Lung microvascular endothelial cell (primary cell): ENCODE results near the gene FAM83E. TPM values are rescaled to one million over a fixed set of nuclear protein-coding genes. Genes with fewer than 3 reads are reported as not detected.
A peak's percentile ranks its signal among the peaks of the same experiment; 100 is the strongest.
"Not testable (repeated sequence)": the region's sequence is repeated elsewhere in the genome, so short reads cannot be mapped to it uniquely, and the experiment has no call there.

Source experiments
- DNase-seq, 2 donors: peaks; one replicate each; pipeline versions ENCODE4 v3.0.0 to v3.0.0-alpha.2; 2010; ENCODE audit warnings: low read depth in 2 of 2
- total RNA-seq: library from RNA; depleted of rRNA; stranded (reverse); fragments of >200 nt; gene quantifications from 2 replicates; pipeline ENCODE4 v1.2.1, GENCODE V29; 2014

The FAM83E gene
- total RNA-seq: 0.40 and 0.65 TPM in 2 replicates

DNA sequence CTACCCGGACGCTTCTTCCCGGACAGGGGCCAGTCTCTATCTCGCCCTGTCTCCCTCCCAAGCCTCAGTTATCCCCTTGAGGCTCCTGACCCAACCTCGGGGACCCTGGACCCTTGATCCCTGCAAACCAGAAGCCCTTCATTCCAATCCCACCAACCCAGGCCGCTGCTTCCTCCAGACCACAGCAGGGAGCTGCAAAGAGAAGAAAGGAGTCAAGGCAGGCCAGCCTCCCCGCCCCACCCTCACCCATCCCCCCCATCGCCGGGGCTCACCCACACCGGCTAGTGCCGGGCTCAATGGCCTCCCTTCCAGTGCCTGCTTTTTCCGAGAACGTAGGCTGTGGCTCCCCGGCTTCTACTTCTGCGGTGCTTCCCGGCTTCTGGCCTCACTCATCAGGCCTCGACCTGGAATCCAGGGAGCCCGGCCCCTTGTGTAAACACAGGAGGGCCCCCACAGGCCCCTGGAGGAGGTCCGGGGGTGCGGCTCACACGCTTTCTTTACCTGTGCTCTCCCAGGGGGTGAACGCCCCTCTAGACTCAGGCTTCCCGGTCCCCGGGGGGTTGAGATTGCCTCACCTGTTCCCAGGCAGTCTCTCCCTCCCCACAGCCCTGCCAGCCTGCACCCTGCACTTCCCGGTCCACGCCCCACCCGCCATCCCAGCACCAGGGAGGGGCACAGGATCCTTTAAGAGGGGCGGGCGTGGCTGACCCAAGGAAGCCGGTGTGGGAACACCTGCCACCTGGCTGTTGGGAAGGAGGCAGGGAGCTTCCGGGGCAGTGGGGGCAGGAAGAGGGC is at the start of gene FAM83E:
Gene FAM83E (minus strand): TSS at position 641 of the 795 bp plus-strand sequence. CDS start 1,704 bp downstream, outside the sequence.
- DNase-seq: no peak

DNA sequence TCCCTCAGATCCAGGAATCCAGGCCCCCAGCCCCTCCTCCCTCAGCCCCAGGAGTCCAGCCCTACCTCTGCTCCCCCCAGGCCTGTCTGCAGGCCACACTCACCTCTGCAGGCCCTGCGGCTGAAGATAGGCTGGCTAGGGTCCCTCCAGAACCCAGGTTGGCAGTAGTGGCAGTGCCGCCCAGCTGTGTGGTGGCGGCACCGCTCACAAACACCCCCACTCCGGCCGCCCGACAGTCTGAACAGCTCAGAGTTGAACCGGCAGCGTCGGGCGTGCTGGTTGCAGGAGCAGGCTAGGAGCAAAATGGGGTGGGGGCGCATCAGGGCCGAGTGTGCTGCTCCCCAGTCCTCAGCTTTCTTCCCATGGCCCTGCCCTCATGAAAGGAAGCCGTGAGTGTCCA is 49.6 kb upstream of the FAM83E start:
- no peak for DNase-seq

DNA sequence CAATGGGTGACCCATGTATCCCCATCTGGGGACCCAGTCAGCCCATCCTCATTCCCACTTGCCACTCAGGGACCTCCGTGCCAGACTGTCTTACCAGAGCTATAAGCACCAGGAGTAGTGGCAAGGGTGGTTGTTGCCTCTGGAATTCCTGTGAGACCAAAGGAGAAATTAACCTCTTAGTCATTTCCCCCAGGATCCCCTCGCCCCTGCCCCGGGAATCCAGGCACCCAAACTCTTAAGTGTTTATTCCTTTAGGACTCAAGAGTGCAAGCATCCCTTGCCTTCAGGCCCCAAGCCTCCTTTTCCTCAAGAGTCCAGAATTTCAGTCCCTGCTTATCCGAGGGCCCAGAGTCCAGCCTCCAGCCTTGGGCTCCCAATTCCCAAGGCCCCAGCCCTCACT is 48.8 kb upstream of the FAM83E start:
- no peak for DNase-seq

DNA sequence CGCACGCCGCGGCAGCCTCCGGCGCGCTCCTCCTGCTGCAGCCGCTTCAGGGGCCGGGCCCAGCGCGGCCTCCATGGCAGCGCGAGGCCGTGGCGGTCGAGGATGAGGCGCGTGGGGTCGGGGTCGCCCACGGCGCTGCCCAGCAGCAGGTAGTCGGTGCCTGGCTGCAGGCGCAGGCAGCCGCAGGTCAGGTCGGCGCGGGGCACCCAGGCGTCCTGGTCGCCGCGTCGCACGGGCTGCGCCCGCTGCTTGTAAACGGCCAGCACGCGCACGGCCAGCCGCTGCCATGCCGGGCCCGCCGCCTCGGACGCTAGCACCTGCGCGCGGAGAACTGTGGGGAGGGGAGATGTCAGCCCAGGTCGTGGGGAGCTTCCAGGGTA is 46.8 kb upstream of the FAM83E start:
- DNase-seq: no peak

DNA sequence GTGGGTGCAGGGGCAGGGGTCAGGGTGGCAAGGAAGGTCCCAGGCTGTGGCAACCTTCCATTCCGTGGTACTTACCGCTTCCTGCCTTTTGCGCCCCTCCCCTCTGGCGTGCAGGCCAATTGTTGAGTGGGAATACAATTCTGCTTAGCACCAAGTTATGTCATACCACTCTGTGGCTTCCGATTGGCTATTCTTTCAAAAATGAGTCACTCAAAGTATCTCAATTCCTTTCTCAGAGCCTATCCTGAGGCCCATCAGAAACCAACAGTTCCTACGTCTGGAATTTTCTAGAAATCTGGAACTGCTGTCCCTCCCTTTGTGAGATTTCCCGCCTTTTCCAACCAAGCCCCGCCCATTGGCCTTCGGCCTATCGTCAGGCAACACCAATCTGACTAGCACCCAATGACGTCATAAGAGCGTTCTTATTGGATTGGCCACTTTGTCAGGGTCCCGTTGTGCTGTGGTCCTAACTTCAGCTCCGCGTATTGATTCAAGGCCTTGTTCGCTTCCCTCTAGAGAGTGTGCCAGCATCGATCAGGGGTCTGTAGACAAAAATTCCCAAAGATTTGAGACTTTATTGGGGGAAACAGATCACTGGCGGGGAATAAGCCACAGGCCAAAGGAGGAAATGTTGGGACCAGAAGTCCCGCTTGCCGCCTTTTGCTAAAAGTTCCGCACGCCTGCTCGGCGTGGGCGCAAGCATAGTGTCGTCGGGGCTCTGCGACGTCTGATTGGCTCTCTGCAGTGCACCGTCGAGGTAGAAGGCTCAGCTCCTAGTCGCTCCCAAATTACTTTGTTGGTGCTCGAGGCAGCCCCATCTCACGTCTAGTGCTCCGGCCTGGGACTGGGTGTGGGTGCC is 46.2 kb upstream of the FAM83E start:
- DNase-seq: peak; percentile 89 to 94

DNA sequence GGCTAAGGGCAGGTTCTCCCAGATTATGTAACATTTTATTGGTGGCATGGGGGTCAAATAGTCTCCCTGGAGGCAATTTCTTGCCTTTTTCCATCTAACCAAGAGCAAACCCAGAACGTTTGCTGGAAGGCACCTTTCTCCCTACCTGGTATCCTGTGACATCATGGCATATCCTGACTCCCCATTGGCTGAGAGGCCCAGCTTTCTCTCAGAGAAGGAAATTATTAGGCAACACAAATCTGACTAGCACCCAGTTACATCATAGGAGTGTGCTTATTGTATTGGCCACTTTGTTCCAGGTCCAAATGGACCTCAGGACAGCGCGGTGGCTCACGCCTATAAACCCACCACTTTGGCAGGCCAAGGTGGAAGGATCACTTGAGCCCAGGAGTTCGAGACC is 44.9 kb upstream of the FAM83E start:
- no peak for DNase-seq

DNA sequence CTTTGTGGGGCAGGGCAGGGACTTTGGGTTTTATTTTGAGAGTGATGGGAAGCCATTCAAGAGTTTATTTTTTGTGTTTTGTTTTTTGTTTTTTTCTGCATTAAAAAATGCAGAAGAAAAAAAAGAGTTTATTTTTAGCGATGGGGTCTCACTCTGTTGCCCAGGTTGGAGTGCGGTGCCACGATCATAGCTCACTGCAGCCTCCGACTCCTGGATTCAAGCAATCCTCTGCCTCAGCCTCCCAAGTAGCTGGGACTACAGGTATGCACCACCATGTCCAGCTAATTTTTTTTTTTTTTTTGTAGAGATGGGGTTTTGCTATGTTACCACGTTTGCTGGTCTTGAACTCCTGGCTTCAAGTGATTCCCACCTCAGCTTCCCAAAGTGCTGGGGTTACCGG is 43.6 kb upstream of the FAM83E start:
- no peak for DNase-seq

DNA sequence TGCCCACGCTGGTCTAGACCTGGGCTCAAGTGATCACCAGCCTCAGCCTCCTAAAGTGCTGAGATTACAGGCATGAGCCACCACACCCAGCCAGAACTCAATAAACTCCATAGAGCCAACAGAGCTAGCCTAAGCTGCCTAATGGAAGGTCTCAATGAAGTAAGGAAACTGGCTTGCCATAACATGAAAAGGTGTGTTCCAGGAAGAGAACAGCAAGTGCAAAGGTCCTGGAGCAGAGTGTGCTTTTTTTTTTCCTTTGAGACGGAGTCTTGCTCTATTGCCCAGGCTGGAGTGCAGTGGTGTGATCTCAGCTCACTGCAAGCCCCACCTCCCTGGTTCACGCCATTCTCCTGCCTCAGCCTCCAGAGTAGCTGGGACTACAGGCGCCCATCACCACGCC is 43.0 kb upstream of the FAM83E start:
- not testable (repeated sequence) for DNase-seq

DNA sequence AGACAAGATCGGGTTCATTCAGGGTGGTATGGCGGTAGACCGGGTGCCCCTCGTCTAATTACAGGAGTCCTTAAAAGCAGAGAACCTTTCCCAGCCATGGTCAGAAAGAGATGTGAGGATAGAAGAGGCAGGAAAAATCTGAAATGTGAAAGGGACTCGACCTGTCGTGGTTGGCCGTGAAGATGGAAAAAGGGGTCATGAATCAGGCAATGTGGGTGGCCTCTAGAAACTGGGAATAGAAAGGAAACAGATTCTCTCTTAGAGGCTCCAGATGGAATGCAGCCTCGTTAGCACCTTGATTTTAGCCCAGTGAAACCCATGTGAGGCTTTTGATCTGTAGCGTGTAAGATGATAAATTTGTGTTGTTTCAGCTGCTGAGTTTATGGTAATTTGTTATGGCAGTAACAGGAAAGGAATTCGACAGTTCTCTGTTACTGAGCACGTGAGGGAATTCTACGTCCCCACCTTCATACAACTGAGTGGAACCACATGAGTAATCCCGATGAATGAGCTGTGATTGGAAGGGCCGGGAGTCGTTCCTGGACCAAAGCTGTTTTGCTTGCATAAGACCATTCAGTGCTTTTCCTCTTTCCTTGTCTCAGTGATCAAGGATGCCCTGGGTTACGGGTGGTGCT is 42.1 kb upstream of the FAM83E start:
- peak; percentile 59 to 71 for DNase-seq

DNA sequence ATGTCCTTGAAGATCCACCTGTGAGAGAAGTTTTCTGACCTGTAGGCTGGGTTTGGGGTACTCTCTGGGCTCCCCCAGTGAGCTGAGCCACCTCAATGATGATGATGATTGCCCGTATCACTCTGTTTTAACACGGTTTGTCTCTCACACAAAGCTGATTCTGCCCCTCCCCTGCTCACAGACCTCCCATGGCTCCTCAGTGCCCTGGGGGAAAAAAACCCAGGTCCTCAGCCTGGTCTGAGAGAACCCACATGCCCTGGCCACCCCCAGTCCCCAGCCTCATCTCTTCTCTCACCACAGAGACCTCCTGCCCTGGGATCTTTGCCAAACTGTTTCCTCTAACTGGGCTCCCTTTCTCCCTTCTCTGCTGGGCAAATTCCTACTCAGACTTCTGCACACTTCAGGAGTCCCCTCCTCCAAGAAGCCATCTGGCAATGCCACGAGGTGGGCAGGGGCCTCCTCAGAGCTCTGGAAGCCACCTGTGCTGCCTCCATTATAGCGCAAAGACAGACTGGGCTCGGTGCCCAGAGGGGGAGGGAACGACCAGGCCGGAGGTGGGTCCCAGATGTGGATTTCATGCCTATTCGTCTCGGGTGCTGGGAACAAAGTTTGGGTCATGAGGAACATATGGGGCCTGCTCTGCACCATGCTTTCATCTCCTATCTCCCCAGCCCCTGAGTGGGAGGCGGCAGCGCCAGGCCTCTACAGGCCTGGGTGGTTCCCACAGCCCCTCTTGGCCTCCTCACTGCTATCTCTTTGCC is 39.6 kb upstream of the FAM83E start:
- no peak for DNase-seq

DNA sequence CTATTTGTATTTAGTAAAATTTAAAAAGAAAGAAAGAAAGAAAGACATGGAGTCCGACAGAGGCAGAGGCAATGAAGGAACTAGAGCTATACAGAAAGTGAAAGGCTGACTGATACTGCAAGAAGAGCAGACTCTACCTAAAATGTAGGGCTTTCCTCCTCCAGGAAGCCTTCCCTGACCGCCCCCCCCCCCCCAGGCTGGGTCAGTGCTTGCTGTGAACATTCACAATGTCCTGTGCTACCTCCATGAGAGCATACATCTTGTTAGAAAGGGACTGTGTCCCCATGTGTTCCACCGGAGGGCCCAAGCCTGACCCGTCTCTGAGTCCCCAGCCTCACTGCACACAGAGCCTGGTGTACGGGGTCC is 36.8 kb upstream of the FAM83E start:
- DNase-seq: no peak

DNA sequence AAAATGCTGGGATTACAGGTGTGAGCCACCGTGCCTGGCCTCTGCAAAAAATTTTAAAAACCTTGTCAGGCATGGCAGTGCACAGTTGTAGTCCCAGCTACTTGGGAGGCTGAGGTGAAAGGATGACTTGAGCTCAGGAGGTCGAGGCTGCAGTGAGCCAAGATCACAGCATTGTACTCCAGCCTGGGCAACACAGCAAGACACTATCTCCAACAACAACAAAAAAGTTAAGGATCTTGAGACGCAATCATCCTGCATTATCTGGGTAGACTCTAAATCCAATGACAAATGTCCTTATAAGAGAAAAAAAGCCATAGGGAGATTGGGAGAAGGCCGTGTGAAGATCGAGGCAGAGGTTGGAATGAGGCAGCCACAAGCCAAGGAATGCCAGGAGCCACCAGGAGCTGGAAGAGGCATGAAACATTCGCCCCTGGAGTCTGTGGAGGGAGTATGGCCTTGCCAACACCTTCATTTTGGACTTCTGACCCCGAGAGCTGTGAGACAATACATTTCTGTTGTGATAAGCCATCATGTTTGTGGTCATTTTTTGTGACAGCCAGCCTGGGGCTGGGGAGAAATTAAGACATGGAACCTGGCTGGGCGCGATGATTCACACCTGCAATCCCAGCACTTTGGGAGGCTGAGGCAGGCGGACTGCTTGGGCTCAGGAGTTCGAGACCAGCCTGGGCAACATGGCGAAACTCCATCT is 36.3 kb upstream of the FAM83E start:
- no peak for DNase-seq

DNA sequence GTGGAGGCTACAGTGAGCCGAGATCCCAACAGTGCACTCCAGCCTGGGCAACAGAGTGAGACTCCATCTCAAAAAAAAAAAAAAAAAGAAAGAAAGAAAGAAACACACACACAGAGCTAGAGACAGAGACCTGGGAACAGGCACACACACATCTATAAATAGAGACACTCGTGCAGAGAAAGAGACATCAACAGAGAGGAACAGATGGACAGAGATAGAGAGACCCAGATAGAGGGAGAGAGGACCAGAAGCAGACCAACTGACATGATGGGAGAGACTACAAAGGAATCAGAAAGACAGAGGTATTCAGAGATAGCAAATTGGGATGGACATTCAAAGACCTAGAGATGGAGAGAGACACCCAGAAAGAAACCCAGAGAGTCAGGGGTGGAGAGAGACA is 33.3 kb upstream of the FAM83E start:
- no peak for DNase-seq

DNA sequence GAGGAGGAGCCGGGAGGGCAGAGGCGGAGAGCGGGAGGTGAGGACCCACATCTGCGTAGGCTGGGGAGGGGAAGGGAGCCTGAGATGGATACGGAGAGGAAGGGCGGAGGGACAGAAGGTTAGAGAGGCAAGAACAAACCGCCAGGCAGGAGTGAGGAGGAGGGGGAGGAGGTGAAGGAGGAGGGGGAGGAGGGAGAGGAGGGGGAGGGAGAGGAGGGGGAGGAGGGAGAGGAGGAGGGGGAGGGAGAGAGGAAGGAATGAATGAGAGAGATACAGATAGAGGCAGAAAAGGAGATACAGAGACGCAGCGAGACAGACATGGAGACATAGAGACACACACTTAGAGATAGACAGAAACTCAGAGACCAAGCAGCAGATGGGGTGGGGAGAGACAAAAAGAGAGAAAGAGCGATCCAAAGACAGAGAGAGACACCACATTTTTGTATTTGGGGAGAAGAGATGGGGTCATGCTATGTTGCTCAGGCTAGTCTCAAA is 31.9 kb upstream of the FAM83E start:
- no peak for DNase-seq

DNA sequence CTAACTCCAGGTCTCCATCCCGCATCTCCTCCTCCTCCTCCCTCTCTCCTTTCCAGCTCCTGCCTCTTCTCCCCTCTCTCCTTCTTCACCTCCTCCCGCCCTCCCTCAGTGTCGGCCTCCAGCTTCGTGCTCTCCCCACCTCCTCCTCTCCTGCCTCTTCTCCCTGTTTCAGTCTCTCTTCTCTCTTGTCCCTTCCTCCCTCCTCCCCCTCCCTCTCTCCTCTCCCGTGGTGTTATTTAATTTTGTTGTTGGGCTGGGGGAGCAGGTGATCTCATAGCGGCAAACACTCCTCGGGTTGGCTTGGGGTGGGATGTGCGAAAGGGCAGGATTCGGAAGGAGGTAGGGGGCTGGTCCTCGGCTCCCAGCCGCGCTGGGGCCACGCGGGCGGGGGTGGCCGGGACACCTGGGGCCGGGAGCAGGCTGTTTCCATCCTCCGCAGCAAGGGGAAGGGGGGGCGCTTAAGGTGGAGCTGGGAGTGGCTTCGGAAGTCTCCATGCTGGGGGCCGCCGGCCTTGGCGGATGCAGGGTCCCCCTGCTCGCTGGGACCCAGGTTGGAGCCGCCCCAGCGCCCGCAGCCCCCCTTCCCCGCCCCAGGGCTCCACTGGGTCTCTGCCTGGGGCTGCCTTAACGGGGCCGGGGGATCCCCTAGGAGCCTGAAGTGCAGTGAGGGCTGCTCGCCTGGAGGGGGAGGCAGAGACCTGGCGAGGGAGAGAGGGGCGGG is 31.3 kb upstream of the FAM83E start, which contains the start of gene CA11:
Gene CA11 (minus strand): TSS at position 187 of the 721 bp plus-strand sequence. CDS start 555 bp downstream, outside the sequence.
- DNase-seq: peak; percentile 79 to 89

DNA sequence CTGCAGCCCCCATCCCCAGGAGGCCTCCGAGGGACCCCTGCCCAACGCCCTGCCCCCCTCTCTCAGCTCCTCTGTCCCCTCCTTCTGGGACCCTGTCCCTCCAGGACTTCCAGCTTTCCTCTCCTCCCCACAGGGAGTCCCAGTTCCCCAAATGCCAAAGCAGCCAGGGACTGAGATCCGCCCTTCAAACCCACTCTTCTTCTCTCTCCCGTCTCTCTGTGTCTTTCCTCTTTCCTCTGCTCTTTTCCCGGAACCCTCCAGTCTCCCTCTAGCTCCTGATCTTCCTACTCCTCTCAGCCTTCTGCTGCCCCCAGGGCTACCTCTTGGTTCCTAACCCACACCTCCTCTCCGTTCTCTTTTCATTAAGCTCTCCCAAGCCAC is 30.7 kb upstream of the FAM83E start:
- no peak for DNase-seq

DNA sequence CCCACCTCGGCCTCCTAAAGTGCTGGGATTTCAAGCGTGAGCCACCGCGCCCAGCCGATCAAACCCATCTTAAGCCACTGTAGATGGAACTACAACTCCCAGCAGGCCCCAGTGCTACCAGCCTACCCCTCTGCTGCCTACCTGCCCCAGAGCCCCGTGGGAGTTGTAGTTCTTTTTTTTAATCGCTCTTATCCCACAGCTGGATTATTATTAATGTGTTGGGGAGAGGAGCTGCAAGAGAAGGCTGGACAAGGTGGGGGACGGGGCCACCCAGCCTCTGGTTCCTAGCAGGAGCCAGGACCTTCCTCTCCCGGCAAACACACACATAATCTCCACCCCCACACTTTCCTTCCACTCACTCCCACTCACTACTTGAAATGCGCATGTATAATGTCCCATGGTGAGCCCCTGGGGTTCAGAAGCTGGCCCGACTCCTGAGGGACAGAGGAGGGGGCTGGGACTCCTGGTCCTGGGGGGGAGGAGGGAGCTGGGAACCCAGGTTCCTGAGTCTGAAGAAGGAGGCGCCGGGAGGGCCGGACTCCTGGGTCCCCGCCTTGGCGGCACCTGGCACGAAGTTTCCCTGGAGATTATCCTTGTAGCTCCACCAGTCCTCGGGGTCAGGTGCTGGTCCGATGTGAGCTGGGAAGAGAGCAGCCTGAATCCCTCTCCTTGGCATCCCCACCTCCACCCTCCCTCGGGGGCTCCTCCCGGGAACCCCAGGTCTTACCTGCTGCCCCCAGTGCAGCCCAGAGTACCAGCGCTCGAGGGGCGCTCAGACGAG is 30.2 kb upstream of the FAM83E start:
- DNase-seq: peak; percentile 61 to 82

DNA sequence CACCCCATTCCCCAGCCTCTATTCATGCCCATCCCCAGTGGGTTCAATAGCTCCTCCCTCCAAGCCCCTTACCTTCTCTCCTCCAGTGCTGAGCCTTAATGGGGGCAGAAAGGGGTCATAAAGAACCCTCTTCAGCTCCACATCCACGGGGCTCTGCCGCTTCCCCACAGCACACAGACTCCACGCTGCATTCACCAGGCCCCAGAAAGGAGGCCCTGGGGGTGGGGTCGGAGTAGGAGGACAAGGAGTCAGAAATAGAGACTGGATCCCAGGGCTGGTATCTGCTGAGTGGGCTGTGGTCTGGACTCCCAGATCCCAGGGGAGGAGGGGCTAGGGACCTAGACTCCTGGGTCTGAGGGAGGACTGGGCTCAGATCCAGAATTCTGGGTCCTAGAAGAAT is 29.5 kb upstream of the FAM83E start:
- DNase-seq: no peak

DNA sequence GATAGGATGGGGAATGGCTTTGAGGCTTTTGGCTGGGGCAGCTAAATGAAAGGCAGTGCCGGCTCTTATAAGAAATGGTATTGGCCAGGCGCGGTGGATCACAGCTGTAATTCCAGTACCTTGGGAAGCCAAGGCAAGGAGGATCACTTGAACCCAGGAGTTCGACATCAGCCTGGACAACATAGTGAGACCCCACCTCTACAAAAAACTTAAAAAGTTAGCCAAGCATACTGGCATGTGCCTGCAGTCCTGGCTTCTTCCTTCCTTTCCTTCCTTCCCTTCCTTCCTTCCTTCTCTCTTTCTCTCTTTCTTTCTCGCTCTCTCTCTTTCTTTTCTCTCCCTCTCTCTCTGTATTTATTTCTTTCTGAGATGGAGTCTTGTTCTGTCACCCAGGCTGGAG is 28.0 kb upstream of the FAM83E start:
- no peak for DNase-seq
